Breast epithelium (tissue), 4 donors: ENCODE data around the gene NME3. TPM values are rescaled to one million over a fixed set of nuclear protein-coding genes. Genes with fewer than 3 reads are reported as not detected.
A peak's percentile ranks its signal among the peaks of the same experiment; 100 is the strongest.

Experiments
- DNase-seq, 2 donors: peaks; one replicate each; pipeline ENCODE4 v3.0.0-alpha.2; 2019; ENCODE audit warnings: low spot score in 2 of 2
- H3K27ac ChIP-seq, 2 donors: fragments of 200-600 bp; sonication (generic) in 1 of 2; one replicate each; pipeline ENCODE4 v1.5.1; 2016 to 2019; ENCODE audit warnings: mild to moderate bottlenecking in 1 of 2
- H3K27me3 ChIP-seq, 2 donors: fragments of 200-600 bp; sonication (generic) in 1 of 2; one replicate each; pipeline versions ENCODE4 v1.5.1 to v1.6.0; 2017 to 2019; ENCODE audit warnings: control low read depth in 1 of 2, mild to moderate bottlenecking in 1 of 2
- H3K36me3 ChIP-seq: fragments of 200-600 bp; one replicate; pipeline ENCODE4 v1.5.1; 2019
- H3K4me1 ChIP-seq, 2 donors: fragments of 200-600 bp; sonication (generic); one replicate each; pipeline ENCODE4 v1.5.1; 2016 to 2019; ENCODE audit warnings: control low read depth in 1 of 2
- H3K4me3 ChIP-seq, 3 donors: fragments of 200-600 bp; sonication (generic); 1 replicate in 2 of 3; 2 replicates in 1 of 3; pipeline ENCODE4 v1.5.1; 2016 to 2019; ENCODE audit warnings: mild to moderate bottlenecking in 3 of 3, moderate library complexity in 2 of 3
- H3K9me3 ChIP-seq, 2 donors: fragments of 200-600 bp; sonication (generic) in 1 of 2; one replicate each; pipeline ENCODE4 v1.5.1; 2016 to 2019; ENCODE audit warnings: control low read depth in 1 of 2
- CTCF ChIP-seq, 3 donors: fragments of 450-650 bp; IDR thresholded peaks; one replicate each; pipeline ENCODE4 v1.5.1; 2016 to 2017; ENCODE audit warnings: antibody characterized with exemption in 3 of 3, mild to moderate bottlenecking in 3 of 3, moderate library complexity in 3 of 3
- POLR2A ChIP-seq: fragments of 450-650 bp; IDR thresholded peaks from one replicate; pipeline ENCODE4 v1.6.1; 2016; ENCODE audit warnings: antibody characterized with exemption, mild to moderate bottlenecking, moderate library complexity
- POLR2AphosphoS5 ChIP-seq, 3 donors: sonication (generic); formaldehyde crosslinking; IDR thresholded peaks; one replicate each; pipeline ENCODE4 v1.6.1; 2017; ENCODE audit warnings: antibody characterized with exemption in 3 of 3
- intact Hi-C: fragments of 100-400 bp; cut with DNase I; formaldehyde crosslinking; loops from one replicate; pipeline ENCODE4 v1.15.1; 2023; ENCODE audit warnings: low total_unique reads
- total RNA-seq, 3 donors: library from RNA; depleted of rRNA; stranded (reverse); fragments of >200 nt; gene quantifications; one replicate each; pipeline ENCODE4 v1.1.0, GENCODE V29; 2016

Gene NME3
- total RNA-seq, 3 donors from 2014 or later, result 86.6 to 119 (median 115) TPM

DNA sequence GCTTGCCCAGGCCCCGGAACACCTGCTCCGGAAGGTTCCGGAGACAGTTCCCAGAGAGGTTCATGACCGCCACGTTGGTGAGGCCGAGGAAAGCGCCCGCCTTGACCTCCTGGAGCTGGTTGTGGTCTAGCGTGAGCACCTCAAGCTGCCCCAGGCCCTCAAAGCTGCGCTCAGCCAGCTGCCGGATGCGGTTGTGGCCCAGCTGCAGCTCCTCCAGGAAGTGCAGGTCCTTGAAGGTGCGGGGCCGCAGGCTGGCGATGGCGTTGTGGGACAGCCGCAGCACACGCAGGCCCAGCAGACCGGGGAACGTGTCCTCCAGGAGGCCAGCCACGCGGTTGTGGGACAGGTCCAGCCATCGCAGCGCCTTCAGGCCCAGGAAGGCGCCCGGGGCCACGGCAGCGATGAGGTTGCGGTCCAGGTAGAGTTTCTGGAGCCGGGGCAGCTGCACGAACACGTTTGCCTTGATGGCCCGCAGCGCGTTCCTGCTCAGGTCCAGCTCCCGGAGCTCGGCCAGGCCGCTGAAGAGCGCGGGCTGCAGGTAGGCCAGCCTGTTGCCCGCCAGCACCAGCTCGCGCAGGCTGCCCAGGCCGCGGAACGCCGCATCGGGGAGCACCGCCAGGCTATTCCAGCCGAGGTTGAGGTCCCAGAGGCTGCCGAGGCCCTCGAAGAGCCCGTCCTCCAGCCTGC lies 20.1 kb upstream of the NME3 start:
- H3K27ac ChIP-seq, result no peak overlapping the region
- H3K9me3 ChIP-seq, result no peaks in the 10 kb centered on the region
- H3K36me3 ChIP-seq, result no peaks in the 10 kb centered on the region
- TF ChIP-seq POLR2A (no peak), CTCF (IDR thresholded peaks at IDR 0.05) (no peak), POLR2AphosphoS5 (IDR thresholded peaks at IDR 0.05) (no peak)
- DNase-seq, result no peak
- H3K27me3 ChIP-seq, result no peaks in the 10 kb centered on the region
- H3K4me1 ChIP-seq, result peaks cover 0 to 13% of the 10 kb centered on the region in 2 donors
- intact Hi-C loops, result no loop called here
- H3K4me3 ChIP-seq, result no peak overlapping the region

DNA sequence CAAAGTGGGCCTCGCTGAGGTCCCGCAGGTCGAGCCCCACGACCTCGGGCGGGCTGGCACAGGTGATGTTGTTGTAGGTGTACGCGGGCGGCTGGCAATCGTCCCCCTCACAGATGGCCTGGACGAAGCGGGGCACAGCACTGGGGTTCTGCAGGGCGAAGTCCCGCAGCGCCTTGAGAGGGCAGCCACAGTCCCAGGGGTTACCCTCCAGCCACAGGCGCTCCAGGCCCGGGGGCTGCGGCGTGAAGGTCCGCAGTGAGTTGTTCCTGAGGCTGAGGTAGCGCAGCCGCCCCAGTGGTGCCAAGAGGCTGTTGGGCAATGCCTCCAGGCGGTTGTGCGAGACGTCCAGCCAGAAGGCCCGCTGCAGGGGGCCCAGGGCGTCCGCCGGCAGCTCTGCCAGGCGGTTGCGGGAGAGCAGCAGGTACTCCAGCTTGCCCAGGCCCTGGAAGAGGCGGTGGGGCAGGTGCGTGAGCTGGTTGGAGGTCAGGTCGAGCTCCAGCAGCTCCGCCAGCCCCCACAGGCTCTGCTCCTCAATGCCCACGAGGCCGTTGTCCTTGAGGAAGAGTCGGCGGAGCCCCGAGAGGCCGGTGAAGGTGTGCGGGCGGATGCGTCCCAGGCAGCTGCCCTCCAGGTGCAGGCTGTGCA lies 19.4 kb upstream of the NME3 start:
- Histone ChIP-seq H3K27ac (no peak overlapping the region), H3K9me3 (no peaks in the 10 kb centered on the region), H3K4me3 (no peak overlapping the region), H3K27me3 (no peaks in the 10 kb centered on the region), H3K36me3 (no peaks in the 10 kb centered on the region), H3K4me1 (peaks cover 0 to 13% of the 10 kb centered on the region in 2 donors)
- no peak for TF ChIP-seq POLR2AphosphoS5 (IDR thresholded peaks at IDR 0.05)
- intact Hi-C loops, result no loop called here
- no peak for DNase-seq

DNA sequence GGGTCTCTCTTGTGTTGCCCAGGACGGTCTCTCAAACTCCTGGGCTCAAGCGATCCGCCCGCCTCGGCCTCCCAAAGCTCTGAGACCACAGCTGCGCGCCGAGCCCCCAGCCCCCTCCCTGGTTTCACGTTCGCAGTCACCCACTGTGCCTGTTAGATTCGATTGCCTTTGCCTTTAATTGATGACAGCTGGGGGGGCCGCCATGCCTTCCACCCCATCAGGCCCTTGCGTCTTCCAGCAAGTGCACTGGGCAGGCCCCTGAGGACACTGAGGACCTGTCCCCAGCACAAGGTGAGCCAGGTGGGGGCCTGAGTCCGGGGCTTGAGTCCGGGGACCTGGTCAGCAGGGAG lies 18.9 kb upstream of the NME3 start:
- no peak for DNase-seq
- H3K27me3 ChIP-seq, result no peaks in the 10 kb centered on the region
- no peaks in the 10 kb centered on the region for H3K9me3 ChIP-seq
- H3K36me3 ChIP-seq, result no peaks in the 10 kb centered on the region
- H3K4me3 ChIP-seq, result no peak overlapping the region
- H3K27ac ChIP-seq, result no peak overlapping the region
- TF ChIP-seq POLR2A (no peak), POLR2AphosphoS5 (IDR thresholded peaks at IDR 0.05) (no peak), CTCF (IDR thresholded peaks at IDR 0.05) (no peak)
- peaks cover 0 to 13% of the 10 kb centered on the region in 2 donors for H3K4me1 ChIP-seq
- intact Hi-C loops, result no loop called here

GRCh38 chr16:1789643-1790045 lies 18.3 kb upstream of the NME3 start:
- H3K27me3 ChIP-seq, result no peaks in the 10 kb centered on the region
- no peak for DNase-seq
- peak overlapping the region in 1 of 2 donors; percentile 22 for H3K27ac ChIP-seq
- intact Hi-C loops, result no loop called here
- H3K4me3 ChIP-seq, result no peak overlapping the region
- no peaks in the 10 kb centered on the region for H3K36me3 ChIP-seq
- TF ChIP-seq CTCF (IDR thresholded peaks at IDR 0.05) (no peak), POLR2A (no peak), POLR2AphosphoS5 (IDR thresholded peaks at IDR 0.05) (no peak)
- H3K4me1 ChIP-seq, result peaks cover 0 to 10% of the 10 kb centered on the region in 2 donors
- H3K9me3 ChIP-seq, result no peaks in the 10 kb centered on the region

- DNase-seq, result peak in 1 of 2 donors; percentile 83
- Histone ChIP-seq H3K4me3 (no peak overlapping the region), H3K27ac (peak overlapping the region; percentile 22 to 63), H3K27me3 (no peaks in the 10 kb centered on the region), H3K4me1 (peaks cover 0 to 6% of the 10 kb centered on the region in 2 donors), H3K36me3 (no peaks in the 10 kb centered on the region), H3K9me3 (no peaks in the 10 kb centered on the region)
- intact Hi-C loops, result no loop called here
- TF ChIP-seq POLR2AphosphoS5 (IDR thresholded peaks at IDR 0.05) (no peak), POLR2A (no peak), CTCF (IDR thresholded peaks at IDR 0.05) (no peak)
Measured at GRCh38 chr16:1788708-1789100, 17.4 kb upstream of the NME3 start.
